Gastrocnemius medialis (tissue), 4 donors: ENCODE data around the gene FLT1.

Source experiments
- POLR2A ChIP-seq, 2 donors: fragments of 450-650 bp; IDR thresholded peaks; one replicate each; pipeline ENCODE4 v1.6.1; 2017; ENCODE audit warnings: antibody characterized with exemption in 2 of 2, mild to moderate bottlenecking in 2 of 2, moderate library complexity in 2 of 2
- TF ChIP-seq, protein P1 (sequence below), 5 experiments: fragments of 450-650 bp in 3 of 5; fragments of 200-600 bp in 2 of 5; sonication (generic) in 2 of 5; IDR thresholded peaks in 4 of 5; conservative IDR thresholded peaks in 1 of 5; 1 replicate in 4 of 5; 2 replicates in 1 of 5; pipeline ENCODE4 v1.5.1; 2016 to 2019; ENCODE audit warnings: antibody characterized with exemption in 5 of 5, mild to moderate bottlenecking in 3 of 5, moderate library complexity in 3 of 5

GRCh38 chr13:28267497-28267896 lies 227.4 kb downstream of the FLT1 start:
- TF ChIP-seq, protein P1, sequence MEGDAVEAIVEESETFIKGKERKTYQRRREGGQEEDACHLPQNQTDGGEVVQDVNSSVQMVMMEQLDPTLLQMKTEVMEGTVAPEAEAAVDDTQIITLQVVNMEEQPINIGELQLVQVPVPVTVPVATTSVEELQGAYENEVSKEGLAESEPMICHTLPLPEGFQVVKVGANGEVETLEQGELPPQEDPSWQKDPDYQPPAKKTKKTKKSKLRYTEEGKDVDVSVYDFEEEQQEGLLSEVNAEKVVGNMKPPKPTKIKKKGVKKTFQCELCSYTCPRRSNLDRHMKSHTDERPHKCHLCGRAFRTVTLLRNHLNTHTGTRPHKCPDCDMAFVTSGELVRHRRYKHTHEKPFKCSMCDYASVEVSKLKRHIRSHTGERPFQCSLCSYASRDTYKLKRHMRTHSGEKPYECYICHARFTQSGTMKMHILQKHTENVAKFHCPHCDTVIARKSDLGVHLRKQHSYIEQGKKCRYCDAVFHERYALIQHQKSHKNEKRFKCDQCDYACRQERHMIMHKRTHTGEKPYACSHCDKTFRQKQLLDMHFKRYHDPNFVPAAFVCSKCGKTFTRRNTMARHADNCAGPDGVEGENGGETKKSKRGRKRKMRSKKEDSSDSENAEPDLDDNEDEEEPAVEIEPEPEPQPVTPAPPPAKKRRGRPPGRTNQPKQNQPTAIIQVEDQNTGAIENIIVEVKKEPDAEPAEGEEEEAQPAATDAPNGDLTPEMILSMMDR (IDR thresholded peaks at IDR 0.05 in 4 of 5, conservative IDR thresholded peaks at IDR 0.05 in 1 of 5) = no peak
- TF ChIP-seq POLR2A (IDR thresholded peaks at IDR 0.05) = no peak
